SH-SY5Y (cell line): ENCODE data around the gene KLF17.

Experiments
- GATA2 ChIP-seq: IDR thresholded peaks from 2 replicates; pipeline ENCODE4 v1.6.1; 2011; ENCODE audit warnings: mild to moderate bottlenecking, low read depth, low read length
- GATA3 ChIP-seq: IDR thresholded peaks from 2 replicates; pipeline ENCODE4 v1.6.1; 2011; ENCODE audit warnings: low read depth, mild to moderate bottlenecking, low read length, moderate library complexity

Gene KLF17

GRCh38 chr1:44100183-44100868, 18.3 kb upstream of the KLF17 start:
- TF ChIP-seq GATA3: no peak
- TF ChIP-seq GATA2: no peak

- no peak for TF ChIP-seq GATA2
- TF ChIP-seq GATA3: no peak
These were observed 17.3 kb upstream of the KLF17 start for GRCh38 chr1:44101328-44101727.

GRCh38 chr1:44103270-44104131, 15.1 kb upstream of the KLF17 start:
- TF ChIP-seq GATA3 (no peak), GATA2 (no peak)

GRCh38 chr1:44105810-44106209, 12.8 kb upstream of the KLF17 start:
- TF ChIP-seq GATA2 (no peak), GATA3 (no peak)

- TF ChIP-seq GATA2: no peak
- TF ChIP-seq GATA3: no peak
These were observed 10.4 kb upstream of the KLF17 start for GRCh38 chr1:44108241-44108640.

- no peak for TF ChIP-seq GATA3
- no peak for TF ChIP-seq GATA2
These were observed 9.7 kb upstream of the KLF17 start for GRCh38 chr1:44108971-44109370.

- TF ChIP-seq GATA3 (no peak), GATA2 (no peak)
These were observed 7.7 kb upstream of the KLF17 start for GRCh38 chr1:44110916-44111315.

- TF ChIP-seq GATA2 (no peak), GATA3 (no peak)
These were observed 6.8 kb upstream of the KLF17 start for GRCh38 chr1:44111861-44112260.

GRCh38 chr1:44112486-44112885, 6.1 kb upstream of the KLF17 start:
- TF ChIP-seq GATA3 (no peak), GATA2 (no peak)

- no peak for TF ChIP-seq GATA3
- TF ChIP-seq GATA2: no peak
These were observed 5.5 kb upstream of the KLF17 start for GRCh38 chr1:44113095-44113609.

- TF ChIP-seq GATA2: no peak
- no peak for TF ChIP-seq GATA3
These were observed 4.5 kb upstream of the KLF17 start for GRCh38 chr1:44114098-44114497.

- TF ChIP-seq GATA2: no peak
- no peak for TF ChIP-seq GATA3
These were observed 904 bp downstream of the KLF17 start for GRCh38 chr1:44119525-44119924.

- TF ChIP-seq GATA2: no peak
- TF ChIP-seq GATA3: no peak
These were observed 1.9 kb downstream of the KLF17 start for GRCh38 chr1:44120398-44120949.
